GM12874 (cell line): ENCODE results near the gene RIC1.

Source experiments
- TF ChIP-seq, protein P1 (sequence below): IDR thresholded peaks from 2 replicates; pipeline ENCODE4 v1.5.1; 2011; ENCODE audit warnings: low read depth, mild to moderate bottlenecking, control low read depth, low read length, moderate library complexity; ENCODE audit not compliant: insufficient read depth

The RIC1 gene

DNA sequence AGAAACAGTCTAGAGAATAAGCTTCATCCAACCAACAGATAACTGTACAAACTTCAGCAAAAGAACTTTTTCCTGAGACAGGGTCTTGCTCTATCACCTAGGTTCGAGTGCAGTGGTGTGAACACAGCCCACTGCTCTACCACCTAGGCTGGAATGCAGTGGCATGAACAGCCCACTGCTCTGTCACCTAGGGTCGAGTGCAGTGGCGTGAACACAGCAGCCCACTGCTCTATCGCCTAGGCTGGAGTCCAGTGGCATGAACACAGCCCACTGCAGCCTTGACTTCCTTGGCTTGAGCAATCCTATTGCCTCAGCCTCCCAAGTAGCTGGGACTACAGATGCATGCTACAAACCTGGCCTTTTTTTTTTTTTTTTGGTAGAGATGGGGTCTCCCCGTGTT lies 160.6 kb downstream of the RIC1 start:
- TF ChIP-seq, protein P1, sequence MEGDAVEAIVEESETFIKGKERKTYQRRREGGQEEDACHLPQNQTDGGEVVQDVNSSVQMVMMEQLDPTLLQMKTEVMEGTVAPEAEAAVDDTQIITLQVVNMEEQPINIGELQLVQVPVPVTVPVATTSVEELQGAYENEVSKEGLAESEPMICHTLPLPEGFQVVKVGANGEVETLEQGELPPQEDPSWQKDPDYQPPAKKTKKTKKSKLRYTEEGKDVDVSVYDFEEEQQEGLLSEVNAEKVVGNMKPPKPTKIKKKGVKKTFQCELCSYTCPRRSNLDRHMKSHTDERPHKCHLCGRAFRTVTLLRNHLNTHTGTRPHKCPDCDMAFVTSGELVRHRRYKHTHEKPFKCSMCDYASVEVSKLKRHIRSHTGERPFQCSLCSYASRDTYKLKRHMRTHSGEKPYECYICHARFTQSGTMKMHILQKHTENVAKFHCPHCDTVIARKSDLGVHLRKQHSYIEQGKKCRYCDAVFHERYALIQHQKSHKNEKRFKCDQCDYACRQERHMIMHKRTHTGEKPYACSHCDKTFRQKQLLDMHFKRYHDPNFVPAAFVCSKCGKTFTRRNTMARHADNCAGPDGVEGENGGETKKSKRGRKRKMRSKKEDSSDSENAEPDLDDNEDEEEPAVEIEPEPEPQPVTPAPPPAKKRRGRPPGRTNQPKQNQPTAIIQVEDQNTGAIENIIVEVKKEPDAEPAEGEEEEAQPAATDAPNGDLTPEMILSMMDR: no peak

DNA sequence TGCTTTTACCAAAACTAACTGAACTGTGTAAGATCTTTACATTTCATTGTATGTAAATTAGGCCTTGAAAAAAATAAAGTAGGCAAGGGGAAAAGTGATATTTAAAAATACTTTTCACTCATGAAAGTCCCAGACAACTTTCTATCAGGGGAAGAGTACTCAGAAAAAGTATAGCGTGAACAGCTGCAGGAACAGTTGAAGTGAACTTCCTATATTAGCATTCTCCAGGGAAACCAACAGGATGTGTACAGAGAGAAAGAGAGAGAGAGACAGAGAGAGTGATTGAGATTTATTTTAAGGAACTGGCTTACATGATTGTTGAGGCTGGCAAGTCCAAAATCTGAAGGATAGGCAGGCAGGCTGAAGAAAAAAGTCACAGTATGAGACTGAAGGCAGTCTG lies 162.0 kb downstream of the RIC1 start:
- TF ChIP-seq, protein P1: no peak

DNA sequence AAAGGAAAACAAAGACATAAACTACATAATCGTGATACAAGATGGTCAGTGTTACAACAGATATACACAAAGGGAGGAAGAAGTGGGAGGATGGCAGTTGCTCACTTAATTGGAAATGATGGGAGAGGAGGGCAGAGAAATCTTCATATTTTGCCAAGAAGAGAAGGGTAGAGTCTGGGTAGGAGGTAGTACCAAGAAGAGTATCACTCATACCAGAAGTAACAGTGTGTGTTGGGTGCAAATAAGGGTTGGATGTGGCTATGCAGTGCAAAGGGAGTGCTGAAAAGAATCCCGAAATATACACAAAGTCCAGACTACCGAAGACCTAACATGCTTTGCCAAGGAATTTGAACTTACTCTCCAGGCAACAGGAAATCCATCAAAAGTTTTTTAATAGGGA lies 163.0 kb downstream of the RIC1 start:
- TF ChIP-seq, protein P1: no peak

- TF ChIP-seq, protein P1: no peak
Measured at GRCh38 chr9:5793812-5794211, 164.9 kb downstream of the RIC1 start.

GRCh38 chr9:5796298-5796697 lies 167.4 kb downstream of the RIC1 start:
- TF ChIP-seq, protein P1: no peak

DNA sequence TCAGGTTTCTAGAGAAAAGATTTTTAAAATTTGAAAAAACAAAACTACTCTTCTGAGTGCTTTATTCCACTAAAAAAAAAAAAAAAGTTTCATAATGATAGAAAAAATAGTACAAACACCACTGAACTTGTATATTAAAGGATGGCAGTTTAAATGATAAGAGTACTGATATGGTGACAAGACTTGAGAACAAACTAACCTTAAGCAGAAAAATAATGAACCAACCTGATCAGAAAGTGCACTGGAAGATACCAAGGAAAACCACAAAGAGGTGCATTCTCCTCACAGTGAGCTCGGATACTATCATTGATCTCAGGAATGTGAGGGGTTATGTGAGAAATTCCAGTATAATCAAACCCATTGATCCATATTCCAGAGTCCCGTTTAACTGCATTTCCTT lies 169.7 kb downstream of the RIC1 start:
- TF ChIP-seq, protein P1: no peak

GRCh38 chr9:5799314-5799713 lies 170.4 kb downstream of the RIC1 start:
- TF ChIP-seq, protein P1: peak; percentile 36
